ENCODE data around the gene FAM81A.

GRCh38 chr15:59457103-59457502, 19.1 kb downstream of the FAM81A start:
- TF ChIP-seq CTCF (IDR thresholded peaks at IDR 0.05): no peak
- no peak for TF ChIP-seq POLR2A (IDR thresholded peaks at IDR 0.05)
- no peak for TF ChIP-seq EP300 (IDR thresholded peaks at IDR 0.05)
